Fibroblast of the aortic adventitia (primary cell): ENCODE results near the gene ATXN2L. TPM values are rescaled to one million over a fixed set of nuclear protein-coding genes. Genes with fewer than 3 reads are reported as not detected.

Source experiments
- DNase-seq: peaks from one replicate; pipeline ENCODE4 v3.0.0-alpha.2; 2010; ENCODE audit warnings: low read depth
- H3K4me3 ChIP-seq: 2 replicates; pipeline ENCODE4 v1.5.1; 2011; ENCODE audit warnings: low read depth, mild to moderate bottlenecking, control low read depth, low read length, moderate library complexity
- CTCF ChIP-seq: IDR thresholded peaks from 2 replicates; pipeline ENCODE4 v1.5.1; 2011; ENCODE audit warnings: mild to moderate bottlenecking, low read length, control low read depth, inconsistent platforms; ENCODE audit not compliant: insufficient read depth
- total RNA-seq: library from RNA; depleted of rRNA; stranded (reverse); fragments of >200 nt; gene quantifications from 2 replicates; pipeline ENCODE4 v1.2.3, GENCODE V29; 2012; ENCODE audit warnings: low replicate concordance

Gene ATXN2L
- total RNA-seq, 1 donor = 69.8 TPM

GRCh38 chr16:28838558-28838918 is 15.7 kb downstream of the ATXN2L start:
- no peak for TF ChIP-seq CTCF

GRCh38 chr16:28839004-28839639 is 16.3 kb downstream of the ATXN2L start:
- TF ChIP-seq CTCF = no peak
- H3K4me3 ChIP-seq = no peak overlapping the region
- DNase-seq = no peak

More at GRCh38 chr16:28838558-28838918, 15.7 kb downstream of the ATXN2L start:
- no peak for DNase-seq
- H3K4me3 ChIP-seq = no peak overlapping the region

- DNase-seq = no peak
- H3K4me3 ChIP-seq = no peak overlapping the region
- TF ChIP-seq CTCF = no peak
Measured at GRCh38 chr16:28839899-28840298, 17.1 kb downstream of the ATXN2L start.

GRCh38 chr16:28842696-28843095 is 19.9 kb downstream of the ATXN2L start:
- no peak for DNase-seq
- H3K4me3 ChIP-seq = no peak overlapping the region
- no peak for TF ChIP-seq CTCF

GRCh38 chr16:28843766-28844165 is 21.0 kb downstream of the ATXN2L start:
- no peak overlapping the region for H3K4me3 ChIP-seq
- no peak for DNase-seq
- no peak for TF ChIP-seq CTCF

- TF ChIP-seq CTCF = no peak
- no peak overlapping the region for H3K4me3 ChIP-seq
- DNase-seq = no peak
Measured at GRCh38 chr16:28844226-28844885, 21.6 kb downstream of the ATXN2L start.
